Endothelial cell of umbilical vein (primary cell): ENCODE results near the gene HIP1R. TPM values are rescaled to one million over a fixed set of nuclear protein-coding genes. Genes with fewer than 3 reads are reported as not detected.

Source experiments
- BruUV-seq: library from RNA; stranded (reverse); fragments of 400-500 nt; replicated peaks from 2 replicates; lab custom pipeline; 2021; lab: Mats Ljungman, UMichigan
- CTCF ChIA-PET: fragments of 300-600, 350-600 bp; sonication (Branson Sonifier 250); formaldehyde crosslinking; loops from one replicate; lab custom pipeline; 2021; ENCODE audit warnings: antibody characterized with exemption, inconsistent platforms; lab: Charles Lee
- POLR2A ChIA-PET: fragments of 300-600, 350-600 bp; sonication (Branson Sonifier 250); formaldehyde crosslinking; loops from one replicate; lab custom pipeline; 2021; ENCODE audit warnings: antibody characterized with exemption, inconsistent platforms; lab: Charles Lee
- DNase-seq: peaks from one replicate; pipeline ENCODE4 v3.0.0-alpha.2; 2011; ENCODE audit warnings: low read depth, low spot score
- FAIRE-seq: peaks from 2 replicates; lab custom pipeline; 2011; peaks lifted over from hg19 to GRCh38; lab: Jason Lieb, UNC
- H2AFZ ChIP-seq: 2 replicates; pipeline ENCODE4 v1.6.0; 2012; ENCODE audit warnings: low read depth, low read length, control low read depth, inconsistent platforms
- H3K27ac ChIP-seq: 2 replicates; pipeline ENCODE4 v1.5.1; 2011; ENCODE audit warnings: low read depth, mild to moderate bottlenecking, control low read depth, low read length, moderate library complexity; ENCODE audit not compliant: insufficient read depth
- H3K27me3 ChIP-seq, 2 experiments: 2 replicates each; pipeline versions ENCODE4 v1.6.0 to v1.6.1; 2011; ENCODE audit warnings: low read length in 2 of 2, mixed read lengths in 1 of 2; ENCODE audit not compliant: control insufficient read depth in 2 of 2, insufficient read depth in 2 of 2
- H3K36me3 ChIP-seq, 2 experiments: 2 replicates in 1 of 2; 3 replicates in 1 of 2; pipeline ENCODE4 v1.5.1; 2011; ENCODE audit warnings: low read length in 2 of 2, mild to moderate bottlenecking in 1 of 2, moderate library complexity in 1 of 2; ENCODE audit not compliant: control insufficient read depth in 2 of 2, insufficient read depth in 2 of 2; ENCODE audit errors: extremely low read depth in 1 of 2
- H3K4me1 ChIP-seq: 3 replicates; pipeline ENCODE4 v1.5.1; 2011; ENCODE audit warnings: mild to moderate bottlenecking, low read length; ENCODE audit not compliant: control insufficient read depth, insufficient read depth; ENCODE audit errors: extremely low read depth
- H3K4me2 ChIP-seq: 2 replicates; pipeline ENCODE4 v1.6.1; 2011; ENCODE audit warnings: low read length, control low read depth, mixed read lengths; ENCODE audit not compliant: insufficient read depth
- H3K4me3 ChIP-seq, 3 experiments: fragments of 200-600 bp in 1 of 3; sonication (generic), shearing (Covaris generic) in 1 of 3; replicated peaks in 1 of 3; 2 replicates each; pipeline ENCODE4 v1.5.1; 2011 to 2016; ENCODE audit warnings: control low read depth in 3 of 3, low read length in 3 of 3, mild to moderate bottlenecking in 2 of 3, inconsistent platforms in 1 of 3, low read depth in 1 of 3, moderate library complexity in 1 of 3; ENCODE audit not compliant: insufficient read depth in 1 of 3
- H3K79me2 ChIP-seq: 2 replicates; pipeline ENCODE4 v1.6.0; 2012; ENCODE audit warnings: low read length, inconsistent platforms; ENCODE audit not compliant: control insufficient read depth, insufficient read depth
- H3K9ac ChIP-seq: replicated peaks from 2 replicates; pipeline ENCODE3; 2011; ENCODE audit warnings: low read length, control low read depth; ENCODE audit not compliant: insufficient read depth; ENCODE audit errors: extremely low read depth
- H3K9me1 ChIP-seq: replicated peaks from 3 replicates; pipeline ENCODE4 v1.6.0; 2011; ENCODE audit warnings: mild to moderate bottlenecking, low read length; ENCODE audit not compliant: control insufficient read depth, insufficient read depth; ENCODE audit errors: extremely low read depth
- H3K9me3 ChIP-seq: replicated peaks from 2 replicates; pipeline ENCODE4 v1.5.1; 2012; ENCODE audit warnings: low read length, inconsistent platforms; ENCODE audit not compliant: control insufficient read depth, insufficient read depth
- H4K20me1 ChIP-seq: replicated peaks from 2 replicates; pipeline ENCODE3; 2011; ENCODE audit warnings: mild to moderate bottlenecking, low read length; ENCODE audit not compliant: control insufficient read depth, insufficient read depth; ENCODE audit errors: extremely low read depth
- EZH2 ChIP-seq: IDR thresholded peaks from 2 replicates; pipeline ENCODE4 v1.6.1; 2012; ENCODE audit warnings: borderline replicate concordance, low read depth, mild to moderate bottlenecking, moderate library complexity, low read length, inconsistent platforms; ENCODE audit not compliant: severe bottlenecking
- FOS ChIP-seq: IDR thresholded peaks from 2 replicates; pipeline ENCODE4 v1.6.1; 2011; ENCODE audit warnings: mild to moderate bottlenecking, low read length, moderate library complexity, borderline replicate concordance; ENCODE audit not compliant: insufficient read depth
- GATA2 ChIP-seq: IDR thresholded peaks from 2 replicates; pipeline ENCODE4 v1.7.0; 2011; ENCODE audit warnings: low read depth, mild to moderate bottlenecking, moderate library complexity, mixed read lengths, low read length; ENCODE audit not compliant: insufficient read length, insufficient read depth
- JUN ChIP-seq: IDR thresholded peaks from 2 replicates; pipeline ENCODE4 v1.6.1; 2011; ENCODE audit warnings: borderline replicate concordance, low read depth; ENCODE audit not compliant: insufficient read length, insufficient read depth
- MYC ChIP-seq: IDR thresholded peaks from one replicate; pipeline ENCODE4 v1.6.1; 2011; ENCODE audit warnings: mild to moderate bottlenecking, low read depth, low read length
- POLR2A ChIP-seq: IDR thresholded peaks from 2 replicates; pipeline ENCODE4 v1.6.1; 2012; ENCODE audit warnings: low read depth, mild to moderate bottlenecking, control low read depth, low read length
- POLR2AphosphoS5 ChIP-seq: IDR thresholded peaks from 2 replicates; pipeline ENCODE4 v1.6.1; 2012; ENCODE audit warnings: low read depth, mild to moderate bottlenecking, control low read depth, low read length, moderate library complexity; ENCODE audit not compliant: insufficient read depth
- dilution Hi-C: fragments of 300-500 bp; cut with MboI; formaldehyde crosslinking; loops from one replicate; pipeline ENCODE4 v1.15.0; 2019; ENCODE audit warnings: low sequenced_read_pairs; ENCODE audit not compliant: extremely low pct_ligation_motif_present
- intact Hi-C: fragments of 100-400 bp; cut with micrococcal nuclease; formaldehyde crosslinking; loops from one replicate; pipeline ENCODE4 v1.10.0; 2022
- polyA plus RNA-seq, 4 experiments: library from polyadenylated mRNA; depleted of rRNA in 3 of 4; stranded (reverse) in 3 of 4; unstranded in 1 of 4; fragments of >200 nt; gene quantifications; 2 replicates each; pipeline versions ENCODE4 v1.2.1 to v1.2.3, GENCODE V29; 2011 to 2012; ENCODE audit warnings: missing spikeins in 1 of 4
- total RNA-seq: library from RNA; stranded (reverse); gene quantifications from 2 replicates; pipeline ENCODE4 v1.2.3, GENCODE V29; 2021
- TF ChIP-seq, protein P1 (sequence below), 2 donors: IDR thresholded peaks; 1 replicate in 1 of 2; 2 replicates in 1 of 2; pipeline ENCODE4 v1.5.1; 2011; ENCODE audit warnings: low read length in 2 of 2, mild to moderate bottlenecking in 2 of 2, moderate library complexity in 2 of 2, control low read depth in 1 of 2, inconsistent platforms in 1 of 2, low read depth in 1 of 2; ENCODE audit not compliant: insufficient read depth in 1 of 2; ENCODE audit errors: extremely low read depth in 1 of 2
- TF ChIP-seq, protein P2 (sequence below): IDR thresholded peaks from 2 replicates; pipeline ENCODE4 v1.6.1; 2011; ENCODE audit not compliant: insufficient read depth, insufficient read length

The HIP1R gene
- total and polyA plus RNA-seq, 2 donors (not counting 3 experiments of a cell fraction or from before 2014, with no cell fraction given) = 111 to 122 TPM

DNA sequence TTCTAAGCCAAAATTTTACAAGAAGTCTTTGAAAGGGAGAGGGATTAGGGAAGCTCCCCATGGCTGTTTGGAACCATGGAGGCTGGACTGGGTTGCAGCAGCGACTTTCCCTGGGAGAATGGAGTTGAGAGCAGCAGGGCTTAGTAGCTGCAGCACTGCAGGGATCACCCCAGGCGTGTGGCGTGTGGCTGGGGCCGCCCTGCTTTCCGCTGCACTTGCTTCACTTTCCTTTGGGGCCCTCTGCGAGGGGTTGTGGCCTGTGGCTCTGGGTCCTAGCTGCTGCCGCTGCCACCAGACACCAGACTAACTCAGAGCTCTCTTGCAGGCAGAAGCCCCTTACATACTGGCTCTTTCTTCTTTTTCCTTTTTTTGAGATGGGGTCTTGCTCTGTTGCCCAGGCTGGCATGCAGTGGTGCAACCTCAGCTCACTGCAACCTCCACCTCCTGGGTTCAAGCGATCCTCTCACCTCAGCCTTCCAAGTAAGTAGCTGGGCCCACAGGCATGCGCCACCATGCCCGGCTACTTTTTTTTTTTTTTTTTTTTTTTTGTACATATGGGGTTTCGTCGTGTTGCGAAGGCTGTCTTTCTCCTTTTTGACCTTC lies 35.5 kb upstream of the HIP1R start:
- Histone ChIP-seq H3K27me3 (no peaks in the 10 kb centered on the region), H3K4me2 (no peak overlapping the region), H3K4me3 (no peak overlapping the region), H2AFZ (no peak overlapping the region), H3K36me3 (no peaks in the 10 kb centered on the region), H3K4me1 (no peaks in the 10 kb centered on the region), H3K9me3 (no peaks in the 10 kb centered on the region), H3K9ac (no peak overlapping the region), H3K27ac (no peak overlapping the region), H3K9me1 (no peaks in the 10 kb centered on the region), H4K20me1 (no peaks in the 10 kb centered on the region), H3K79me2 (no peaks in the 10 kb centered on the region)
- DNase-seq (no peak), FAIRE-seq (no peak)
- dilution Hi-C loops (no loop called here), intact Hi-C loops (loop anchor here (5.0 kb wide), 1 partner anchor 33 kb away; no protein-coding TSS in a partner anchor)
- ChIA-PET CTCF (interaction anchor here (0.6 to 0.7 kb wide), 3 partner anchors 10 to 145 kb away, joined by 3 to 4 read pairs (median 3); no protein-coding TSS in a partner anchor), POLR2A (no interaction called here)
- no TSS peak for BruUV-seq
- no peak for TF ChIP-seq FOS
- no peak for TF ChIP-seq JUN
- TF ChIP-seq MYC = no peak
- TF ChIP-seq, protein P1, sequence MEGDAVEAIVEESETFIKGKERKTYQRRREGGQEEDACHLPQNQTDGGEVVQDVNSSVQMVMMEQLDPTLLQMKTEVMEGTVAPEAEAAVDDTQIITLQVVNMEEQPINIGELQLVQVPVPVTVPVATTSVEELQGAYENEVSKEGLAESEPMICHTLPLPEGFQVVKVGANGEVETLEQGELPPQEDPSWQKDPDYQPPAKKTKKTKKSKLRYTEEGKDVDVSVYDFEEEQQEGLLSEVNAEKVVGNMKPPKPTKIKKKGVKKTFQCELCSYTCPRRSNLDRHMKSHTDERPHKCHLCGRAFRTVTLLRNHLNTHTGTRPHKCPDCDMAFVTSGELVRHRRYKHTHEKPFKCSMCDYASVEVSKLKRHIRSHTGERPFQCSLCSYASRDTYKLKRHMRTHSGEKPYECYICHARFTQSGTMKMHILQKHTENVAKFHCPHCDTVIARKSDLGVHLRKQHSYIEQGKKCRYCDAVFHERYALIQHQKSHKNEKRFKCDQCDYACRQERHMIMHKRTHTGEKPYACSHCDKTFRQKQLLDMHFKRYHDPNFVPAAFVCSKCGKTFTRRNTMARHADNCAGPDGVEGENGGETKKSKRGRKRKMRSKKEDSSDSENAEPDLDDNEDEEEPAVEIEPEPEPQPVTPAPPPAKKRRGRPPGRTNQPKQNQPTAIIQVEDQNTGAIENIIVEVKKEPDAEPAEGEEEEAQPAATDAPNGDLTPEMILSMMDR (IDR thresholded peaks at IDR 0.05; ENCODE audit: extremely low read depth in 1 of 2, insufficient read depth in 1 of 2, low read depth in 1 of 2, low read length in 2 of 2) = no peak
- no peak for TF ChIP-seq EZH2
- TF ChIP-seq, protein P2, sequence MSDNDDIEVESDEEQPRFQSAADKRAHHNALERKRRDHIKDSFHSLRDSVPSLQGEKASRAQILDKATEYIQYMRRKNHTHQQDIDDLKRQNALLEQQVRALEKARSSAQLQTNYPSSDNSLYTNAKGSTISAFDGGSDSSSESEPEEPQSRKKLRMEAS = no peak
- no peak for TF ChIP-seq GATA2
- TF ChIP-seq POLR2A = no peak
- TF ChIP-seq POLR2AphosphoS5 = no peak
